Vagina (tissue), 2 donors: ENCODE results near the gene CCDC88A.

Source experiments
- POLR2A ChIP-seq, 2 donors: fragments of 450-650 bp; IDR thresholded peaks; one replicate each; pipeline ENCODE4 v1.6.1; 2017; ENCODE audit warnings: antibody characterized with exemption in 2 of 2, mild to moderate bottlenecking in 2 of 2, moderate library complexity in 2 of 2
- POLR2AphosphoS5 ChIP-seq, 2 donors: sonication (generic); formaldehyde crosslinking; IDR thresholded peaks; one replicate each; pipeline ENCODE4 v1.9.0; 2017; ENCODE audit warnings: antibody characterized with exemption in 2 of 2, mild to moderate bottlenecking in 2 of 2, low read depth in 1 of 2; ENCODE audit not compliant: insufficient read depth in 1 of 2
- TF ChIP-seq, protein P1 (sequence below), 3 experiments: fragments of 450-650 bp in 2 of 3; fragments of 200-600 bp in 1 of 3; sonication (generic) in 1 of 3; IDR thresholded peaks; one replicate each; pipeline ENCODE4 v1.5.1; 2017 to 2019; ENCODE audit warnings: antibody characterized with exemption in 3 of 3, mild to moderate bottlenecking in 2 of 3, moderate library complexity in 2 of 3

DNA sequence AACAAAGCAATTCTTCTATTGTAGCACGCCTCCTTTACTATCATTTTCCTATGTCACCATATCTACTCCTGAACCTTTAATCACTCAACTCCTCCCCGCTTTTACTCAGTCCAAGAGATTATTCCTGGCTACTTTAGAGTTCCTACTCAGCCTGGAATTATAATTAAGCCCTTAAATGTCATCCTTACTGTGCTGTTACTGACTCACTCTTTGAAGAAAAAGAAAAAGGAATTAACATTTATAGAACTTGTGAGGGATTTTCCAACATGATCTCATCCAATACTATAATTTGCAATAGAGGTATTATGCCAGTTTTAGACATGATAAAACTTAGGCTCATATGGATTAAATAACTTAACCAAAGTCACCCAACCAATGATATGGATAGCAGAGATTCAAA is 61.7 kb downstream of the CCDC88A start:
- TF ChIP-seq, protein P1, sequence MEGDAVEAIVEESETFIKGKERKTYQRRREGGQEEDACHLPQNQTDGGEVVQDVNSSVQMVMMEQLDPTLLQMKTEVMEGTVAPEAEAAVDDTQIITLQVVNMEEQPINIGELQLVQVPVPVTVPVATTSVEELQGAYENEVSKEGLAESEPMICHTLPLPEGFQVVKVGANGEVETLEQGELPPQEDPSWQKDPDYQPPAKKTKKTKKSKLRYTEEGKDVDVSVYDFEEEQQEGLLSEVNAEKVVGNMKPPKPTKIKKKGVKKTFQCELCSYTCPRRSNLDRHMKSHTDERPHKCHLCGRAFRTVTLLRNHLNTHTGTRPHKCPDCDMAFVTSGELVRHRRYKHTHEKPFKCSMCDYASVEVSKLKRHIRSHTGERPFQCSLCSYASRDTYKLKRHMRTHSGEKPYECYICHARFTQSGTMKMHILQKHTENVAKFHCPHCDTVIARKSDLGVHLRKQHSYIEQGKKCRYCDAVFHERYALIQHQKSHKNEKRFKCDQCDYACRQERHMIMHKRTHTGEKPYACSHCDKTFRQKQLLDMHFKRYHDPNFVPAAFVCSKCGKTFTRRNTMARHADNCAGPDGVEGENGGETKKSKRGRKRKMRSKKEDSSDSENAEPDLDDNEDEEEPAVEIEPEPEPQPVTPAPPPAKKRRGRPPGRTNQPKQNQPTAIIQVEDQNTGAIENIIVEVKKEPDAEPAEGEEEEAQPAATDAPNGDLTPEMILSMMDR (IDR thresholded peaks at IDR 0.05), result no peak
- TF ChIP-seq POLR2A (IDR thresholded peaks at IDR 0.05) (no peak), POLR2AphosphoS5 (IDR thresholded peaks at IDR 0.05; ENCODE audit: insufficient read depth in 1 of 2, low read depth in 1 of 2) (no peak)
